DMS153 treated with DMSO at 0.1 percent for 48 hours (cell line): ENCODE results near the gene DUOXA2.
"Not testable (repeated sequence)": the region's sequence is repeated elsewhere in the genome, so short reads cannot be mapped to it uniquely, and the experiment has no call there.

Experiments
- DNase-seq: peaks from one replicate; lab custom pipeline; 2025; ENCODE audit not compliant: unreplicated experiment; lab: John Stamatoyannopoulos, UW

The DUOXA2 gene

DNA sequence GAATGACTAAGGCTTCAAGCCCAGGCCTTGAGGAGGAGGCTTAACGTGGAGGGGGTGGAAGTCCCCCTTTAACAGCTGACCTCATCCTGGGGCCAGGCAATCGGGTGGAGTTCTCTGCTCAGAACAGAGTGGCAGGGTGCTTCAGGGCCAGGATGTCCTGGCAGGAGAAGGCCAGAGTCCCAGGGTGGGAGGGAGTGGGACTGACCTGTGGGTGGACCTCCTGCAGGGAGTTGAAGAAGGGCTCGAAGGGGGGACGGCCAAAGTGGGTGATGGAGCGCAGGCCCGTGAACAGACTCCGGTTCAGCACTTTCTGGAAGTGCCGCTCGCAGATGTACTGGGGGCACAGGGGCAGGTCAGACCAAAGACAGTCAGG lies 19.8 kb upstream of the DUOXA2 start:
- DNase-seq, result no peak

GRCh38 chr15:45095661-45096060 lies 18.5 kb upstream of the DUOXA2 start:
- DNase-seq, result no peak

GRCh38 chr15:45097466-45097865 lies 16.7 kb upstream of the DUOXA2 start:
- no peak for DNase-seq

DNA sequence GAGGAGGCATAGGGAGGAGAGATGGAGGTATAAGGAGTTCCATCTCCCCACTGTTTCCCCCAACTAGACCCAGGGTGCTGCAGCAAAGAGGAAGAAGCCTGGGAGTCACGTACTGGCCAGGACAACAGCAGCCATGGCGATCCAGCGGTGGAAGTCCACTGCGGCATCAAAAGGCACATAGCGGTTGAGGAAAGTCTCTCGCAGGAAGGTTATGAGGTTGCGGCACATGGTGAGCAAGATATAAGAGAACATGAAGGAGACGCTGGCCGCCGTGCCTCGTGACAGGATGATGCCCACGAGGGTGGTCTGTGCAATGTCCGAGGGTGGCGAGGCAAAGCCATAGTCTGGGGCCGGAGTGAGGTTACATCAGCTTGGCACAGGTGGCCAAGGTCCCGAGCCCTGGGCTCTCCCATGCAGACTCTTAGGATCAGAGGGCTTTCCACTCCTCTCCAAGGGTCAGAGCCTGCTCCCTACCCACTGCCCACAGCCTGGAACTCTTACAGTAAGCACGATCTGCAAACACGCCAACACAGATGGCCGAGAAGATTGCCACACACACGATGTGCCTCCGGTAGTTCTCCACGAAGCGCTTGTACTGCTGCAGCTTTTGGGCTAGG lies 14.5 kb upstream of the DUOXA2 start:
- no peak for DNase-seq

DNA sequence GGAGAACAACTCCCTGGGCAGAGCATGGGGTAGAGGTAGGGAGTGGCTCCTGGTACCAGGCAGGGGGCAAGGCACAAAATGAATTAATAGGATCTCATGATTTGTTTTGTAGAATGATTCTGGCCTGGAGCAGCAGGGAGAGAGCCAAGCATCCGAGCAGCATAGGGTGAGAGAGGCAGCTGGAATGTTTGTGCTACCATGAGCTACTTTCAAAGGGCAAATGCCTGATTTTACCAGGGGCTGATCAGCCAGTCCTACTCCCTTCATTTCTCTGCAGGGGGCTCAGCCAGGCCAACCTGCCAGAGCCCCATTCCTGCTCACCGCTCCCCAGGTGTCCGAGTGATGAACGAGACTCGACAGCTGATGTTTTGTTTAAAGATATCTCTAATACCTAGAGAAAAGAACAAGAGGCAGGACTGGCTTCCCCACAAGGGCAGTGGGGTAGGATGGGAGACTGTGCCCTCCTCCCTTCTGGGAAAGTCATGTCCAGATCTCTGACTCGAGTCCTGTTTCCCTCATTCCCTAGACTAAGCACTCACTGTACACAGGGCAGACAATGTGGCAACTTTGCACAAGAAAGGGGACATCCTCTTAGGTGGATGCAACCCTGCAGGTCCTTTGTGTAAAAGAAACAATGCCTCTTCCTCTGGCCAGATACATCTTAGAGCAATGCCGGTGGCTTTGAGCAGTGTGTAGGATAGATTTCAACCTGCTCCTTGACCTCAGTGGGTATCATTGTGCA lies 13.1 kb upstream of the DUOXA2 start:
- no peak for DNase-seq

- DNase-seq, result no peak
Observed at GRCh38 chr15:45101749-45102148, 12.4 kb upstream of the DUOXA2 start.

GRCh38 chr15:45102226-45102625 lies 11.9 kb upstream of the DUOXA2 start:
- DNase-seq, result no peak

DNA sequence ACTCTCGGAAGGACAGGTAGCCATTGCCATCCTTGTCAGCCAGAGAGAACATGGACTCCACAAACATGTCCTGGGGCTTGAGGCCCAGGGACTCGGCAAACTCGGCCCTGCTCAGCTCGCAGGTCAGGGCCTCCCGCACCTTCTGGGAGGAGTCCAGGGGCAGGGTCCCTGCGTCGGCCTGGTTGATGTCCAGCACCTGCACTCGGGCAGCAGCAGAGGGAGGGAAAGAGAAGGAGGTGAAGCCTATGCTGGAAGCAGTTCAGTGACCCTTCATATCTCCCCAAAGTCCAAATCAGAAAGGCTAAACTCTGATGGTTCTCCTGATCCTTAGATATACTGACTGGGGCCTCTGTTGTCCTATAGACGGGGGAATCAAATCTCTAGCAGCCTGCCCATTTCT lies 10.0 kb upstream of the DUOXA2 start:
- DNase-seq, result not testable (repeated sequence)

DNA sequence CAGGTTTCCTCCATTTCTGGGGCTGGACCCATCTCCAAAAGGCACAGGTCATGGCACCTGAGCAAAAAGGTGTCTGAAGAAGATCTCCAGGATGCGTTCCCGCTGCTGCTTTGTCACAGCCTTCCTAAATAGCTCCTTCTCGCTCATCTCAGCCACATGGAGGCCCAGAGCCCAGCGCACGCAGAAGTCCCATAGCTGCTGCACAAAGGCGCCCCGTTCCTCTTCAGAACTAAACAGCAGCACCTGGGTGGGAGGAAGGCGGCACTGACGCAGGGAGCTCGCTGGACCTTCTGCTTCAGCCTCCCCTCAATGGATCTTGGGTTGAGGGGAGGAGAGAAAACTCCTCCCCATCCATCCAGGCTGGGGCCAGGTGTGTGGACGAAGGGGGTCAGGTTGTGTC lies 8.5 kb upstream of the DUOXA2 start:
- DNase-seq, result no peak

DNA sequence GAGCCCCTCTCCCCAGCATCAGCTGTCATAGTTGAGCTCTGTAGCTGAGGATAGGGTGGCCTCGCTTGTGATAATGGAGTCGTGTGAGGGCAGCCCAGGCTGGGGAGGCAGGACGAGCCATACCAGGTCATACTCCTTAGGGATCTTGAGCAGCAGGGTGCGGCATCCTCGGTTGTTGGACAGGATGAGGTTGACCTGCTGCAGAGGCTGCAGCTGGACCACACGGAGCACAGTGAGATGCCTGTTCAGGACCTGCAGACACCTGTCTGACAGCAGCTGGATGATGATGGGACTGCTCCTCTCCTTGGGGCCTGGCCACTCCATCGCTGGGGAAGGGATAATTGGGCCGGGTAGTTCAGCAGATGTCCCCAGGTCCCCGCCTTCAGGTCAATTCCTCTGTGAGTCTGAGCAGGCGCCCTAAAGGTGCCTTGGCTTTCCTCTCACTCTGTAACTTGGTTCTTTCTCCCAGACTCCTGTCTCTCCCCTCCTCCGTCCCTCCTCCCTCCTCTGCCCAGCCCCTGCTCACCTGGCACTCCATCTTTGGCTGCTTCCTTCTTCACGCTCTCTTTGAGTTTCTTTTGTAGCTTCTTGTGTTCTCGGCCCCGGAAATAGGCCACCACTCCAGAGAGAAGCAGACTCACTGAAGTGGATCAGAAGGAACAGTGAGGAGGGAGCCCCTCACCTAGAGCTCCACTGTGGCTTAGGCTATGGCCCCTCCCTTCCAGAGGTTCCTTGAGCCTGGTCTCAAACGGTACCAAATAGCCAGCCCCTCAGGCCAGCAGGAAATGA lies 7.9 kb upstream of the DUOXA2 start:
- DNase-seq, result no peak

- no peak for DNase-seq
Observed at GRCh38 chr15:45107941-45108630, 6.0 kb upstream of the DUOXA2 start.

- DNase-seq, result no peak
Observed at GRCh38 chr15:45110256-45110820, 3.8 kb upstream of the DUOXA2 start.

GRCh38 chr15:45111390-45112142 lies 2.6 kb upstream of the DUOXA2 start:
- DNase-seq, result no peak

- no peak for DNase-seq
Observed at GRCh38 chr15:45112143-45112590, 2.0 kb upstream of the DUOXA2 start.

DNA sequence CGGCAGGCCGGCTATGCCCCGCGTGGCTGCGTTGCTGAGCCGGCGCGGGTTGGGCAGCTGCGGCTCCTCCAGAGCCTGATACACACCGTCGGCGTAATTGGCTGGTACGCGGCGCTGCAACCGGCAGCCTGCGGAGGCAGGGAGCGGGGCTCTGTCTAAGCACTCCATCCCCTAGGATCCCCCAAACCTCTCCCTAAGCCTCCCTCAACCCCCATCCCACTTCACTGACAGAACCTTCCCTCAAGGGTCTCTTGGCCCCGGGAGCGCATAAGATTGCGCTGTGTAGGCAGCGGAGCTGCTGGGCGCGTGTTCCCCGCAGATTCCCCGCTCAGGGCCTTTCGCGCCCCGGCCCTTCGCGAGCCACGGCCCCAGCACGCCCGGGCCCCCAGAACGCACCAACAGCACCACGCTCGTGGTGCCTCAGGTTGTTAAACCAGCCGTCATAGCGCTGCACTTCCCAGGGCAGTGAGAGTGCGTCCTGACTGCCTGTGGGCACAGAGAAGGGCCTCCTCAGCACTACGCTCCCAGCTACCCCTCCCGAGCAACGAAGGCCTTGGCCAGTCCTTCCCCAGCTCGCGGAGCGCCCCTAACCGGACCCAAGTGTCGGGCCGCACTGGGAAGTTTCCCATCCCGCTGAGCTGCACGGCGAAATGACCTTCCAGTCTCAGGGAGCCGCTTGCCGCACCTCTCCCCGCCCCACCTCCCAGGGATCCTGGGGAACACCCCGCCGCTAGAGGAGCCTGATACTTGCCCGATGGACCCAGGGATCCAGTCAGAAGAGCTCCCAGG lies 1.3 kb upstream of the DUOXA2 start:
- no peak for DNase-seq

GRCh38 chr15:45113380-45113990 lies 641 bp upstream of the DUOXA2 start:
- no peak for DNase-seq

DNA sequence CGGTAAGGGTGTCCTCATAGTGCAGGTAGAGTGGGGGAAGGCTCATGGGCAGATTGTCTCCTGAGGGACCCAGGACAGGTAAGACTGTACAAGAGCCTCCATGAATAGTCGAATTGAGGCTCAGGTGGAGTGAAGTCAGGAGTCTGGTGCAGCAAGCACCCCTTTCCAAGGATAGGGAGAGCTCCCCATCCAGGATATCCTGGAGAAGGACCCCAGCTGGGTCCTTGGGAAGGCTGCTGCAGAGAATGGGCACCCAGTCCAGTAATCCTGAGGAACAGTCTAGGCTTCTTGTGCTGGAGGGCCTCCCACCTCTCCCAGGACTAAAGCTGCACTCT lies 592 bp downstream of the DUOXA2 start:
- no peak for DNase-seq

DNA sequence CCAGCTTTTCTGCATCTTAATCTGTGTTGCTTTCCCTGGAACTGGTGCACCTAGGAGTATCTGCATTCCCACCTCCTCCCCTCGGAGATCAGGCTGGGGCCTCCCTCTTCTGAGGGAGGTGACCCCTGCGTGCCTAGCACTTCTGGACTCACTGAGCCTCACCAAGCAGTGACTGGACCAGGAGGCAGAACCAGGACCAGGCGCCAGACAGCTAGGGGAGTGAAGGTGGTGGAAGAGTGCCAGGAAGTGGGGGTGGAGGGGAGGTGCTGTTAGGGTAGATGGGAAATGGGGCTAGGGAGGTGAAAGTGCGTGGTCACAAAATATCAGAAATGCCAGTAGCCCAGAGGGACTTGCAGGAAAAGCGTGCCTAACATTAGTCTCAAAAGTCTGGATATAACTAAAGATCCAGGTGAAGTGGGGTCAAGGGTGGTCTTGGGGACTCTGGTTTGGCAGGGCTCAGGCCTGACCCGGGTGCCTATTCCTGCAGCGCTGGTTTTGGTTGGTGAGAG lies 1.2 kb downstream of the DUOXA2 start:
- DNase-seq, result no peak

DNA sequence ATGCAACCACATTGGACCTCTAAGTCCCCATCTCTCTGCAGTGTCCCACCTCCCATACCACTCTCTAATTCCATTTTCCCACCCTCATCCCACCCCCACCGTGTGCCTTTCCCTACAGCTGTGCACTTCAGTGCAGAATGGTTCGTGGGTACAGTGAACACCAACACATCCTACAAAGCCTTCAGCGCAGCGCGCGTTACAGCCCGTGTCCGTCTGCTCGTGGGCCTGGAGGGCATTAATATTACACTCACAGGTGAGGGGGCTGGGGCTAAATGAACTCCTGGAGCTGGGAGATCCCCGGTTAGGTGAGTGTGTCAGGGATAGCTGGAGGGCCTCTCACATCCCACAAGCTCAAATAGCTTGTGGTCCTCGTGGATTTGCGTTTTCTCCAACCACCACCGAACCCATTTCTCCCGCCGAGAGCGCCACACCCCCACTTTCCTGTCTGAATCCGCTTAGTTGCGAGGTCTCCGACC lies 1.9 kb downstream of the DUOXA2 start:
- no peak for DNase-seq
